ENCODE measurements around the gene NKAIN4.

GRCh38 chr20:63253065-63253437, 1.2 kb downstream of the NKAIN4 start:
- TF ChIP-seq CTCF (IDR thresholded peaks at IDR 0.05; ENCODE audit: poor library complexity) (no peak), EZH2 (IDR thresholded peaks at IDR 0.05; ENCODE audit: borderline replicate concordance) (no peak), EZH2phosphoT487 (IDR thresholded peaks at IDR 0.05; ENCODE audit: low read depth, severe bottlenecking, unreplicated experiment) (no peak)
